ENCODE measurements around the gene MSH2. TPM values are rescaled to one million over a fixed set of nuclear protein-coding genes. Genes with fewer than 3 reads are reported as not detected.

The MSH2 gene
- total RNA-seq, 4 donors from 2014 or later = 8.2 to 15.3 (median 14.2) TPM

DNA sequence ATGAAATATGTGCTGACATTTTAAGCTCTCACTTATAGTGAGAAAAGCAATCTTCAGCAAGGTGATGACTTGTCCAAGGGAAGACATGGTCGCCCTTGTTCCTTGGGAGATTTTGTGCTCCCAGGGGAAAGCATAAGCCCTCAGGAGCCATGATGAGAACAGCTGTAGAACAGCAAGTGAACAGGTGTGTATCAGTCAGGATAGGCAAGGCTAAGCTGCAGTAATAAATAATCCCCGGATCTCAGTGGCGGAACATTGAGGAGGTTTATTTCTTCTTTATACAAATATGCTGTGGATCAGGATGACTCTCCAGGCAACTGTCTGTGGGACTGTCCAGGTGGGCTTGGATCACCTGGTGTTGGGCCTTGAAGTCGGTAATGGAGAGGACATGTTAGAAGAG, 103.1 kb downstream of the MSH2 start:
- no peaks in the 10 kb centered on the region for H3K4me1 ChIP-seq
- no peak overlapping the region for H3K27ac ChIP-seq
- no peak for DNase-seq (ENCODE audit: low spot score in 2 of 2)
- H3K9me3 ChIP-seq = peaks cover 0 to 6% (median 0%) of the 10 kb centered on the region in 4 donors
- TF ChIP-seq POLR2A (IDR thresholded peaks at IDR 0.05) = no peak
- H3K36me3 ChIP-seq = no peaks in the 10 kb centered on the region
- H3K4me3 ChIP-seq = no peak overlapping the region
- no peaks in the 10 kb centered on the region for H3K27me3 ChIP-seq
- WGBS, 2 donors = 63 to 71% methylated on average over 4 of the region's 4 CpGs

DNA sequence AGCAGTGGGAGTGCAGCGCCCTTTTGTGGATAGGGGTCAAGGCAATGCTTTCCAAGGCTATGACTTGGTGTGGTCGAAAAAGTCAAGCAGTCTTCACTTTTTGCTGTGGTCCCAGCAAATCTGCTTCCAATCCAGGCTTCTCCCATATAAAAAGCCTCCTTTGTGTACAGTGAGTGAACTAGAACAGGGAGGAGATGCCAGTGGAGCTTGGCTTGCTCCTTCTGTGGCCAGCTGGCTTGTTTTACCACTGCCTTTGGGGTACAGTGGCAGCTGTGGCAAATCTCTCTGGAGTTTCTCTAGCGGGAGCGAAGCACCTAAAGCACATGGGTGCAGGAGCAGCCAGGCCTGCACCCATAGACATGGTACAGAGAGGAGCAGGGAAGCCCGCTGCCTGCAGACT, 103.5 kb downstream of the MSH2 start:
- no peak for DNase-seq (ENCODE audit: low spot score in 2 of 2)
- peaks cover 0 to 6% (median 0%) of the 10 kb centered on the region in 4 donors for H3K9me3 ChIP-seq
- H3K4me1 ChIP-seq = no peaks in the 10 kb centered on the region
- H3K36me3 ChIP-seq = no peaks in the 10 kb centered on the region
- 73 to 75% methylated on average over 5 of the region's 5 CpGs for WGBS, 2 donors
- no peaks in the 10 kb centered on the region for H3K27me3 ChIP-seq
- no peak for TF ChIP-seq EP300 (IDR thresholded peaks at IDR 0.05)
- TF ChIP-seq, protein P1, sequence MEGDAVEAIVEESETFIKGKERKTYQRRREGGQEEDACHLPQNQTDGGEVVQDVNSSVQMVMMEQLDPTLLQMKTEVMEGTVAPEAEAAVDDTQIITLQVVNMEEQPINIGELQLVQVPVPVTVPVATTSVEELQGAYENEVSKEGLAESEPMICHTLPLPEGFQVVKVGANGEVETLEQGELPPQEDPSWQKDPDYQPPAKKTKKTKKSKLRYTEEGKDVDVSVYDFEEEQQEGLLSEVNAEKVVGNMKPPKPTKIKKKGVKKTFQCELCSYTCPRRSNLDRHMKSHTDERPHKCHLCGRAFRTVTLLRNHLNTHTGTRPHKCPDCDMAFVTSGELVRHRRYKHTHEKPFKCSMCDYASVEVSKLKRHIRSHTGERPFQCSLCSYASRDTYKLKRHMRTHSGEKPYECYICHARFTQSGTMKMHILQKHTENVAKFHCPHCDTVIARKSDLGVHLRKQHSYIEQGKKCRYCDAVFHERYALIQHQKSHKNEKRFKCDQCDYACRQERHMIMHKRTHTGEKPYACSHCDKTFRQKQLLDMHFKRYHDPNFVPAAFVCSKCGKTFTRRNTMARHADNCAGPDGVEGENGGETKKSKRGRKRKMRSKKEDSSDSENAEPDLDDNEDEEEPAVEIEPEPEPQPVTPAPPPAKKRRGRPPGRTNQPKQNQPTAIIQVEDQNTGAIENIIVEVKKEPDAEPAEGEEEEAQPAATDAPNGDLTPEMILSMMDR (IDR thresholded peaks at IDR 0.05) = no peak
- no peak for TF ChIP-seq POLR2A (IDR thresholded peaks at IDR 0.05)
- no peak overlapping the region for H3K27ac ChIP-seq
- H3K4me3 ChIP-seq = no peak overlapping the region

DNA sequence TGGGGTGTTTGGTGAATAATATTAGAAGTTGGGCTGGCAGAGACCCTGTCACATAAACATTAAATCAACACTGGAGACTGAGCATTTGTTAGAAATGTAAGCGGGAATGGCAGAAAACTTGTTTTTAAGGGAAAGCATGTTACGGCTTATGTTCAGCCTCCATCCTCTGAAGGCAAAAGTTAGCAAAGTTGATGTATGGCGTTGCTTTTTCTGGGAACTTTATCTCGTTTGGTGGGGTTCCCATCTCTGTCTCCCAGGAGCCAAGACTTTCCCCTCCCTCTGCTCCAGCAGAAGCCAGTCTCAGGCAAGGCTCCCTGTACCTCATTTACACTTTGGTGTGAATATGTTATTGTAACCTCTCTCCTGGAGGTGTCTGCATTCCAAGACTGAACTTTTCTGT, 105.1 kb downstream of the MSH2 start:
- WGBS, 2 donors = 81 to 82% methylated on average over 4 of the region's 4 CpGs
- H3K27ac ChIP-seq = no peak overlapping the region

DNA sequence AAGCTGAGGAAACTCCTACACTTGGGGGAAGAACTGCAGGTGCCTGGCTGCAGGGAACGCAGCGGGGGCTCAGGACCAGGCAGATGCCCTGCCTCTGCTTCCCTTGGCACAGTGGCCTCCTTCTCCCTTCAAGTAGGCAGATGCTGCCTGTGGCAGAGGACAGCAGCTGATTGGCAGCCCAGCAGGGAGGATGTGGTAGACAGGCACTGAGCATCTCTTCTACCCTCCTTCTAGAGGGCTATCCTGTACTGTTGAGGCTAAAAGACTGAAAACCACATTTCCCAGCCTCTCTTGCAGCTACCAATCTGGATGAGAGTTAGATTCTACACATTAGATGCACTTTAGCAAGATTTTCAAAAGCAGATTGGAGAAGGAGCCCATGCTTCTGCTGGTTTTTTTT, 105.7 kb downstream of the MSH2 start:
- H3K27me3 ChIP-seq = no peaks in the 10 kb centered on the region
- no peaks in the 10 kb centered on the region for H3K4me1 ChIP-seq
- no peak for DNase-seq (ENCODE audit: low spot score in 2 of 2)
- H3K36me3 ChIP-seq = peaks cover 0 to 1% (median 0%) of the 10 kb centered on the region in 3 donors
- WGBS, 2 donors = 89 to 97% methylated on average over 2 of the region's 2 CpGs
- H3K27ac ChIP-seq = no peak overlapping the region
- TF ChIP-seq POLR2A (IDR thresholded peaks at IDR 0.05) = no peak
- TF ChIP-seq EP300 (IDR thresholded peaks at IDR 0.05) = no peak
- TF ChIP-seq, protein P1 (IDR thresholded peaks at IDR 0.05) = no peak
- peaks cover 0 to 6% (median 0%) of the 10 kb centered on the region in 4 donors for H3K9me3 ChIP-seq
- H3K4me3 ChIP-seq = no peak overlapping the region

More for the DNA sequence above, 105.1 kb downstream of the MSH2 start:
- Histone ChIP-seq H3K36me3 (no peaks in the 10 kb centered on the region), H3K4me1 (no peaks in the 10 kb centered on the region), H3K27me3 (no peaks in the 10 kb centered on the region), H3K4me3 (no peak overlapping the region), H3K9me3 (peaks cover 0 to 6% (median 0%) of the 10 kb centered on the region in 4 donors)
- no peak for TF ChIP-seq POLR2A (IDR thresholded peaks at IDR 0.05)
- no peak for TF ChIP-seq EP300 (IDR thresholded peaks at IDR 0.05)
- TF ChIP-seq, protein P1 (IDR thresholded peaks at IDR 0.05) = no peak
- DNase-seq (ENCODE audit: low spot score in 2 of 2) = no peak

DNA sequence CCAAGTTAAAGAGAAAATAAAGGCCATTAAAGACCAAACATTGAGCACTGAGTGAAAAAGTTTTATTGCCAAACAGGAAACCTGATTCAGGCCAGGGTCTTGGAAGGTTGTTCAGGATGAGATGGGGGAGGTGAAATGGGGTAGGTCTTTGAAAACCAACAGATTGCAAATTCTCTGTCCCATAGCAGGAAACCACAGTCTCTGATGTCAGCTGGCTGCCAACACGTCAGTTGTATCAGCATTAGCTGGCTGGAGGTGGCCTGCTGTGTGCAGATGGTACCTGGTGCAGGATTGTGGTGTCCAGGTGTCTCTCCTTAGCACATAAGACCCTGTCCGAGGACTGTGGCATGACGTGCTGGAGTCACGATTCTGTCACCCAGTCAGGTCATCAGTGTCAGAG, 106.3 kb downstream of the MSH2 start:
- peaks cover 0 to 7% (median 0%) of the 10 kb centered on the region in 3 donors for H3K36me3 ChIP-seq
- no peak for DNase-seq (ENCODE audit: low spot score in 2 of 2)
- TF ChIP-seq, protein P1 (IDR thresholded peaks at IDR 0.05) = no peak
- no peak for TF ChIP-seq POLR2A (IDR thresholded peaks at IDR 0.05)
- no peaks in the 10 kb centered on the region for H3K27me3 ChIP-seq
- no peaks in the 10 kb centered on the region for H3K4me1 ChIP-seq
- H3K27ac ChIP-seq = no peak overlapping the region
- peaks cover 0 to 6% (median 0%) of the 10 kb centered on the region in 4 donors for H3K9me3 ChIP-seq
- 71 to 82% methylated on average over 4 of the region's 4 CpGs for WGBS, 2 donors
- no peak overlapping the region for H3K4me3 ChIP-seq

Data from tibial nerve (tissue), 4 donors.